Skeletal muscle tissue (tissue), 4 donors: Measurements from ENCODE around the gene OTOS. TPM values are rescaled to one million over a fixed set of nuclear protein-coding genes. Genes with fewer than 3 reads are reported as not detected.
A peak's percentile ranks its signal among the peaks of the same experiment; 100 is the strongest.

Experiments
- H3K27ac ChIP-seq: one replicate; pipeline ENCODE4 v1.7.0; 2013; ENCODE audit warnings: mild to moderate bottlenecking, low read depth, low read length, inconsistent platforms
- H3K27me3 ChIP-seq, 3 donors: one replicate each; pipeline ENCODE4 v1.7.0; 2013; ENCODE audit warnings: low read length in 3 of 3; ENCODE audit not compliant: control insufficient read depth in 3 of 3, insufficient read depth in 3 of 3
- H3K36me3 ChIP-seq, 3 donors: one replicate each; pipeline ENCODE4 v1.7.0; 2013; ENCODE audit warnings: low read length in 3 of 3; ENCODE audit not compliant: control insufficient read depth in 3 of 3, insufficient read depth in 3 of 3
- H3K4me1 ChIP-seq, 3 donors: one replicate each; pipeline ENCODE4 v1.7.0; 2013; ENCODE audit warnings: low read length in 3 of 3, mild to moderate bottlenecking in 3 of 3; ENCODE audit not compliant: control insufficient read depth in 3 of 3, insufficient read depth in 3 of 3
- H3K4me3 ChIP-seq, 3 donors: one replicate each; pipeline ENCODE4 v1.7.0; 2013; ENCODE audit warnings: low read length in 3 of 3
- H3K9ac ChIP-seq, 3 donors: one replicate each; pipeline ENCODE4 v1.7.0; 2013; ENCODE audit warnings: low read length in 3 of 3, mild to moderate bottlenecking in 3 of 3, moderate library complexity in 2 of 3, low read depth in 1 of 3
- H3K9me3 ChIP-seq, 3 donors: one replicate each; pipeline ENCODE4 v1.7.0; 2013; ENCODE audit warnings: low read length in 3 of 3; ENCODE audit not compliant: control insufficient read depth in 3 of 3
- total RNA-seq: library from RNA; depleted of rRNA; stranded (reverse); fragments of >200 nt; gene quantifications from one replicate; pipeline ENCODE4 v1.2.3, GENCODE V29; 2014
- donor health status: Osteomylitis.

OTOS gene
- total RNA-seq, 1 donor from 2014 or later, result not detected

DNA sequence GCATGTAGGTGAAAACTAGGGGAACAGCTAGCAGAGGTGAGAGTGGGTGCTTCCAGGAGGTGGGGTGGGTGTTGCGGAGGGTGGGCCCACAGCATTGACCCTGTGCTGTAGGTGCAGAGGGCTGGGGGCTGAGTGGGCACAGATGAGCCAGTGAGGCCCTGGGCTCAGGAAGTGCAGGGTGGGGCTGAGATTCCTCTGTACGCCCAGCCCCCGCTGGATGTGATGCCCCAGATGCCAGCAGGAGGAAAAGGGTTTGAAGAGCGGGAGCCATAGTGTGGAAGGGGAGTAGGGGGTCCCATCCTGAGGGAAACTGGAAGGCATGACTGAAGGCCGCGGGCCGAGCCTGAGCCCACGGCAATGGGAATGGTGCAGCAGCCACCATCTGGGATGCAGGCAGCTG is 14.1 kb upstream of the OTOS start:
- Histone ChIP-seq H3K36me3 (no peaks in the 10 kb centered on the region), H3K9me3 (no peaks in the 10 kb centered on the region), H3K27ac (no peak overlapping the region), H3K4me1 (peaks cover 0 to 10% (median 4%) of the 10 kb centered on the region in 3 donors), H3K4me3 (no peak overlapping the region), H3K27me3 (peaks cover 0 to 6% (median 0%) of the 10 kb centered on the region in 3 donors), H3K9ac (no peak overlapping the region)

DNA sequence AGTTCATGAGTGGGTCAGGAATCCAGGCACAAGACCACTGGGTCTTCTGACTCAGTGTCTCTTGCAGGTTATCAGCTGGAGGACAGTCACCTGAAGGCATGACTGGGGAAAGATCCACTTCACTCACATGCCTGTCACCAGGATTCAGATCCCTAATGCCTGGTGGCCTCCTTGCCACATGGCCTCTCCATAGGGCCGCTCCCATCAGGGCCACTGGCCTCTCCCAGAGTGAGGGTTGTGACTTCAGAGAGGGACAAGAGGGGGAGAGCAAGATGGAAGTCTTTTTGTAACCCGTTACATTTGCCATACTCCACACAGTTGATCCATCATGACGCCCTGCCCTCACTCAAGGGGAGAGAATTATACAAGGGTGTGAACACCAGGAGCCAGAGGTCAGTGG is 13.0 kb upstream of the OTOS start:
- Histone ChIP-seq H3K4me3 (no peak overlapping the region), H3K9me3 (no peaks in the 10 kb centered on the region)

DNA sequence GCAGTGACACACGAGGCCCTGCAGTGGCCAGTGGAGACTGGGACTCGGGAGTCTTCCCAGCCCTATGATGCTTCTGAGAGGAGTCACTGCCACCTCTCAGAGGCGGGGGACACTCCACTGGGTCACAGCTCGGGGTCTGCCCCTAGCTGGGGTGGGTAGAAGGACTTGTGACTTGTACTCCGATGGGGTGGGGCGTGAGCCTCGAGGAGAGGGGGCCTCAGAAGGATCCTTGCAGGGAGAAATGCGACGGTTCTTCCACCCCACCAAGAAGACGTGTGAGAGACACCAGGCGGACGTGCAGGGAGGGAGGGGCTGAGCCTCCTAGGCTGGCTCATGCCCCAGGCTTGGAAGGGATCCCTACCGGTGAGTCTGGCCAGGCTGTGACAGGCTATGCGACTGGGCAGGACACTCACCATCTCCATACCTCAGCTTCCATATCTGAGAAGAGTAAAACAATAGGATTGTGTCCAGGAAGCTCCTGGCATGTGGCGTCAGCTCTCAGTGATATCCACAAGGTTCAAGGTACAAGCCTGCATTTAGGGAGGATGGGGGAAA is 11.1 kb upstream of the OTOS start:
- Histone ChIP-seq H3K36me3 (no peaks in the 10 kb centered on the region), H3K27me3 (peaks cover 4 to 12% (median 4%) of the 10 kb centered on the region in 3 donors), H3K4me1 (peaks cover 0 to 10% (median 4%) of the 10 kb centered on the region in 3 donors), H3K27ac (no peak overlapping the region), H3K9ac (peak overlapping the region in 1 of 3 donors; percentile 38), H3K9me3 (no peaks in the 10 kb centered on the region), H3K4me3 (no peak overlapping the region)

More for the DNA sequence above, 13.0 kb upstream of the OTOS start:
- H3K9ac ChIP-seq, result no peak overlapping the region
- H3K36me3 ChIP-seq, result no peaks in the 10 kb centered on the region
- H3K27ac ChIP-seq, result no peak overlapping the region
- H3K4me1 ChIP-seq, result peaks cover 0 to 10% (median 4%) of the 10 kb centered on the region in 3 donors
- H3K27me3 ChIP-seq, result peaks cover 3 to 9% (median 3%) of the 10 kb centered on the region in 3 donors

DNA sequence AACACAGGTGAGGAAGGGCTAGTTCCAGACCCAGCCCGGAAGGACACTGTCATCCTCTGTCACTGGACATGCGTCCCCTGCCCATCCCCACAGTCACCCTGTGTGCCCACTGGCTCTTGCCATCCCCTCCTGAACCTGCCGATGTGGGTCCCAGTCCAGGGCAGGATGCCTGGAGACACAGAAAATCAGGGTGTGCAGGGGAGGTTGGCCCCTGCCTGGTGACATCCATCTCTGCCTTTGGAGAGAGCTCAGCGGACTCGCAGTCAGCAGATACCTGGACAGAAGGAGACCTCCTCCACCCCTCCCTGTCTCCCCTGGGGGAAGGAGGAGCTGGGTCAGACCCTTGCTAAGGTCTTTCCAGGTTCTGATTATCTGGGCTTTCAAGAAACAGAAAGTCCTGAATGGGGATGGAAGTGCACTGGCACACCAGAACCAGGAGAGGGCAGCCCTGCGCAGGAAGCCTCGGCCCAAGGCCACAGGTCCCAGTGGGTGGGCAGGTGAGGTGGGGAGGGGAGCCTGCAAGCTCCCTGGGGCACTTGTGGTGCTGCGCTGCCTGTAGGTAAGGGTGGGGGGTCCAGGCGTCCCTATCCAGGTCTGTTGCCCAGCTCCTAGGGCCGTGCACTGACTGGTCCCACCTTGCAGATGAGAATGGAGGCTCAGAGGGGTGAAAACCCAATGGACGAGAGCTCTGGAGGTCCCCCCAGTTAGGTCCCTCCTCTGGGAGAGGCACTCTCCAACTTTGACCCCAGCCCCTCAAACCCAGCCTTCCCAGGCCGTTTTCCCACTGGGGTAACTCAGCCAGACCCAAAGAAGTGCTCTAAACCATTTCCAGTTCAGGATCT is 9.7 kb upstream of the OTOS start:
- H3K4me3 ChIP-seq, result no peak overlapping the region
- H3K9ac ChIP-seq, result no peak overlapping the region
- no peaks in the 10 kb centered on the region for H3K9me3 ChIP-seq
- H3K4me1 ChIP-seq, result peaks cover 0 to 10% (median 4%) of the 10 kb centered on the region in 3 donors
- peaks cover 4 to 12% (median 7%) of the 10 kb centered on the region in 3 donors for H3K27me3 ChIP-seq
- no peaks in the 10 kb centered on the region for H3K36me3 ChIP-seq
- H3K27ac ChIP-seq, result no peak overlapping the region

DNA sequence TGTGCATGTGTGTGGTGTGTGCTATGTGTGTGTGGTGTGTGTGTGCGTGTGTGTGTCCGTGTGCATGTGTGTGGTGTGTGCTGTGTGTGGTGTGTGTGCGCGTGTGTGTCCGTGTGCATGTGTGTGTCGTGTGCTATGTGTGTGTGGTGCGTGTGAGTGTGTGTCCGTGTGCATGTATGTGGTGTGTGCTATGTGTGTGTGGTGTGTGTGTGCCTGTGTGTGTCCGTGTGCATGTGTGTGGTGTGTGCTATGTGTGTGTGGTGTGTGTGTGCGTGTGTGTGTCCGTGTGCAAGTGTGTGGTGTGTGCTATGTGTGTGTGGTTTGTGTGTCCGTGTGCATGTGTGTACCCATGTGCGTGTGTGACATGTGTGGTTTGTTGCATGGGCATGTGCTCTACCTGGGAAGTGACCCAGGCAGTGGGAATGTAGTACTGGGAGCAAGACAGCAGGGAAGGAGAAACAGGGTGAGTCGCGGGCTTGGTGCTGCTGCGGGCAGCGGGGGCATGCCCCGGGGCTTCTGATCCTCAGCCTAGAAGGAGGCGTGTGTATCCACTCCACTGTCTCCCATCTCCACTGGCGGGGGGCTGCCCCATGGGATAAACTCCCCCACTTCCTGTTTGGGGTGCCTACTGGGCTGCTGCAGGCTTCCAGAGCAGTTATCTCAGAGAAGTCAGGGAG is 7.6 kb upstream of the OTOS start:
- H3K4me1 ChIP-seq, result peaks cover 0 to 10% (median 8%) of the 10 kb centered on the region in 3 donors
- H3K36me3 ChIP-seq, result no peaks in the 10 kb centered on the region
- H3K27me3 ChIP-seq, result peaks cover 4 to 12% (median 11%) of the 10 kb centered on the region in 3 donors
- no peak overlapping the region for H3K27ac ChIP-seq
- H3K9ac ChIP-seq, result peak overlapping the region in 1 of 3 donors; percentile 8
- no peaks in the 10 kb centered on the region for H3K9me3 ChIP-seq
- no peak overlapping the region for H3K4me3 ChIP-seq

DNA sequence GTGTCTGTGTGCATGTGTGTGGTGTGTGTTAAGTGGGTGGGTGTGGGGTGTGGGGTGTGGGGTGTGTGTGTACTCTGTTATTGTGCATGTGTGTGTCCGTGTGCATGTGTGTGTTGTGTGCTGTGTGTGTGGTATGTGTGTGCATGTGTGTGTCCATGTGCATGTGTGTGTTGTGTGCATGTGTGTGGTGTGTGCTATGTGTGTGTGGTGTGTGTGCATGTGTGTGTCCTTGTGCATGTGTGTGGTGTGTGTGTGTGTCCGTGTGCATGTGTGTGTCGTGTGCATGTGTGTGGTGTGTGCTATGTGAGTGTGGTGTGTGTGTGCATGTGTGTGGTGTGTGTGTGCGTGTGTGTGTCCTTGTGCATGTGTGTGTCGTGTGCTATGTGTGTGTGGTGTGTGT is 6.9 kb upstream of the OTOS start:
- Histone ChIP-seq H3K36me3 (no peaks in the 10 kb centered on the region), H3K9ac (no peak overlapping the region), H3K27ac (no peak overlapping the region), H3K4me3 (no peak overlapping the region), H3K4me1 (peaks cover 0 to 10% (median 8%) of the 10 kb centered on the region in 3 donors), H3K9me3 (no peaks in the 10 kb centered on the region), H3K27me3 (peaks cover 4 to 15% (median 12%) of the 10 kb centered on the region in 3 donors)

DNA sequence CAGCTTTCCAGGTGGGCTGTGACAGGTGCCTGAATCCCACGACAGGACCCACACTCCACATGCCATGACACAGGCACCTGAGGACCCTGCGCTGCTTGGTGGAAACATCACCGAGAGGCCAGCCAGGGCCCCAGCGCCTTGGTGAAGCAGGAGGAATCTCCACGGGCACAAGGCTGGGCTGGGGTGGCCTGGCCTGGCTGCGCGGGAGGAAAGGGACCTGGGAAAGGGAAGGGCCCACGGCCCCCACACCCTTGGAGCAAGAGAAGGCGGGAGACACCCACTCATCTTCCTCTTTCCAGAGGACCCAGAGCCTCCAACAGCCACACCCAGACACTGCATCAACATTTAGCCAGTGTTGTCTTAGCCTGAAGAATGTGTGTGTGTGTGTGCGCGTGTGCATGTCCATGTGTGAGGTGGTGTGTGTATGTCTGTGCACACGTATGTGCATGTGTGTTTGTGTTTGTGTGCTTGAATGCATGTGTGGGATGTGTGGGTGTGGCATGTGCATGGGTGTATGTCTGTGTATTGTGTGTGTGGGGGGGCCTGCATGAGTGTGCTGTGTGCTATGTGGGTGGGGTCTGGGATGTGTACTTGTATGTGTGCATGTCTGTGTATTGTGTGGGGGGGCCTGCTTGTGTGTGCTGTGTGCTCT is 6.3 kb upstream of the OTOS start:
- Histone ChIP-seq H3K9ac (no peak overlapping the region), H3K9me3 (no peaks in the 10 kb centered on the region), H3K4me1 (peaks cover 0 to 8% (median 8%) of the 10 kb centered on the region in 3 donors), H3K4me3 (no peak overlapping the region), H3K27ac (no peak overlapping the region), H3K36me3 (no peaks in the 10 kb centered on the region), H3K27me3 (peaks cover 4 to 15% (median 12%) of the 10 kb centered on the region in 3 donors)

DNA sequence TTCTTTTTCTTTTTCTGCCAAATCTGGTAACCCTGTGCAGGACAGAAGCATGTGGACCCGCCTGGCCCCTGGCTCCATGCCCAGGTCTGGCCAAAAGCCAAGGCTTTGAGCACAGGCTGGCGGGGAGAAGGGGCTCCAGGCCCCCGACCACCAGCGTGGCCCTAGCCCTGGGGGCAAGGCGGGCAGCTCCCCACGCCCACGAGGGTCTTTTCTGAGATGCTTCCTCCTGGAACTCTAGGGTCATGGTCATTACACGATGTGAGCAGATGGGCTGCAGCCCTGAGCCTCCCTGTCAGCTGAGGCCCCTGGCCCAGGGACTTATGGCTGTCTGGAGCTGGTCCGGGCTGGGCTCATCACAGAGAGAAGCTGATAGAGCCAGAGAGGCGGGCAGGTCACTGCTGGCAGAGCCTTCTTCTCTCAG is 5.7 kb upstream of the OTOS start:
- Histone ChIP-seq H3K9me3 (no peaks in the 10 kb centered on the region), H3K4me3 (no peak overlapping the region), H3K27me3 (peaks cover 4 to 15% (median 12%) of the 10 kb centered on the region in 3 donors), H3K4me1 (peaks cover 0 to 4% (median 4%) of the 10 kb centered on the region in 3 donors), H3K9ac (no peak overlapping the region), H3K36me3 (no peaks in the 10 kb centered on the region), H3K27ac (no peak overlapping the region)

DNA sequence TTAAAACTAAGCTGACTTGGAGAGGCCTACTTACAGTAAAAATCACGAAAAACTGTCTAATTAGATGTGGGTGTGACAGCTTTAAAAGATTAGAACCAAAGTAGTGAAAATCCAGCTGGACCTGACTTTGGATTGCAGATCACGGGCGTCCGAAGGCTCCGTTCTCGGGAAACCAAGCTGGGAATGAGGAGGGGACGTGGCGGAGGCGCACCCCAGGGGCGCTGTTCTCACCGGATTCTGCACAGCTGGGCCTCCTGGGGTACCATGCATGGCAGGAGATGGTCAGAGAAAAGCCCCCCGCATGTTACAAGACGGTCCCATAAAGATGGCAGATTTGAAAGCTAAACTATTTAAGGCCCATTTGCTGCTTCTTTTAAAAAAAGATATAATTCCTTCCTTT is 5.0 kb upstream of the OTOS start:
- Histone ChIP-seq H3K9ac (no peak overlapping the region), H3K9me3 (no peaks in the 10 kb centered on the region), H3K27me3 (peaks cover 4 to 15% (median 12%) of the 10 kb centered on the region in 3 donors), H3K4me1 (peaks cover 0 to 4% (median 4%) of the 10 kb centered on the region in 3 donors), H3K36me3 (no peaks in the 10 kb centered on the region), H3K27ac (no peak overlapping the region), H3K4me3 (no peak overlapping the region)
